Epithelial cell of prostate (primary cell): ENCODE results near the gene FLT3.
"Not testable (repeated sequence)": the region's sequence is repeated elsewhere in the genome, so short reads cannot be mapped to it uniquely, and the experiment has no call there.

Source experiments
- DNase-seq: peaks from one replicate; pipeline ENCODE4 v3.0.0-alpha.2; 2011; ENCODE audit warnings: low read depth, low spot score
- H3K27ac ChIP-seq: fragments of 450-650 bp; 2 replicates; pipeline ENCODE4 v1.5.1; 2017; ENCODE audit warnings: mild to moderate bottlenecking

FLT3 gene

DNA sequence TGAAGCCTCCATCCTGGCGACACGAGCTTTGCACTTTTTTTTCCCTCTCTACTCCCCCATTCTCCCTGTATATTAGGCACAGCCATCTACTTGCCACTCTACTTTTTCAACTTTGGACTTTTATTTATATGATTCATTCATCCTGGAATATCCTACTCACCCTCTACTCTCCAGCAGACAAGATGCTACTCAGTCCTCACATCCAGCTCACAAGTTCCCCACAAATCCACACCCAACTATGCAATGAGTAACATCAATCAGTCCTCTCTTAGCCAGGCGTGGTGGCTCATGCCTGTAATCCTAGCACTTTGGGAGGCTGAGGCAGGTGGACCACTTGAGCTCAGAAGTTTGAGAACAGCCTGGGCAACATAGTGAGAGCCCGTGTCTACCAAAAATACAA lies 88.0 kb downstream of the FLT3 start:
- no peak overlapping the region for H3K27ac ChIP-seq
- peak; percentile 40 for DNase-seq

DNA sequence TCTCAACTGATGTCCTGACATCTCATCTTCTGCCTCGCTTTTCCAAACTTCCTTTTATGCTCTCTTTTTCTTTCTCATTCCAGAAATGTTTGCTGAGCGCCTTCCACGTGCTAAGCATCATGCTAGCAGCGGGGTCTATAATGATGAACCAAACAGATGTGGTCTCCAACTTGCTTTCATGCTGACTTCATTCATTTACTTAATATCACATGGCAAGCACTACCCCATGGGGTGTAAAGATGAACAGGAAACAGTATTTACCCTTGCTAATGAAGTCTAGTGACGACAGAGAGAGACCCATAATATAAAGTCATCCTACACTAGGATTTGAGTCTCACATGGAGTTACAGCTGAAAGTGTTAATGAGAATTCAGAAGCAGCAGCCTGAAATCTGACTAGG lies 90.3 kb downstream of the FLT3 start:
- DNase-seq = no peak
- H3K27ac ChIP-seq = no peak overlapping the region

DNA sequence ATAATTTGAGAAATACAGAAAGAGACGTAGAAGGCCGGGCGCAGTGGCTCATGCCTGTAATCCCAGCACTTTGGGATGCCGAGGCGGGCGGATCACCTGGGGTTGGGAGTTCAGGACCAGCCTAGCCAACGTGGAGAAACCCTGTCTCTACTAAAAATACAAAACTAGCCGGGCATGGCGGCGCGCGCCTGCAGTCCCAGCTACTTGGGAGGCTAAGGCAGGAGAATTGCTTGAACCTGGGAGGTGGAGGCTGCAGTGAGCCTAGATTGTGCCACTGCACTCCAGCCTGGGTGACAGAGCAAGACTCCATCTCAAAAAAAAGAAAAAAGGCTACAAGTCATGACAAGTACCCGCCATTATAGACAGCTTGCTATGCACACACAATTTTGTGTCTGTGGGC lies 95.4 kb downstream of the FLT3 start:
- not testable (repeated sequence) for DNase-seq, H3K27ac ChIP-seq

DNA sequence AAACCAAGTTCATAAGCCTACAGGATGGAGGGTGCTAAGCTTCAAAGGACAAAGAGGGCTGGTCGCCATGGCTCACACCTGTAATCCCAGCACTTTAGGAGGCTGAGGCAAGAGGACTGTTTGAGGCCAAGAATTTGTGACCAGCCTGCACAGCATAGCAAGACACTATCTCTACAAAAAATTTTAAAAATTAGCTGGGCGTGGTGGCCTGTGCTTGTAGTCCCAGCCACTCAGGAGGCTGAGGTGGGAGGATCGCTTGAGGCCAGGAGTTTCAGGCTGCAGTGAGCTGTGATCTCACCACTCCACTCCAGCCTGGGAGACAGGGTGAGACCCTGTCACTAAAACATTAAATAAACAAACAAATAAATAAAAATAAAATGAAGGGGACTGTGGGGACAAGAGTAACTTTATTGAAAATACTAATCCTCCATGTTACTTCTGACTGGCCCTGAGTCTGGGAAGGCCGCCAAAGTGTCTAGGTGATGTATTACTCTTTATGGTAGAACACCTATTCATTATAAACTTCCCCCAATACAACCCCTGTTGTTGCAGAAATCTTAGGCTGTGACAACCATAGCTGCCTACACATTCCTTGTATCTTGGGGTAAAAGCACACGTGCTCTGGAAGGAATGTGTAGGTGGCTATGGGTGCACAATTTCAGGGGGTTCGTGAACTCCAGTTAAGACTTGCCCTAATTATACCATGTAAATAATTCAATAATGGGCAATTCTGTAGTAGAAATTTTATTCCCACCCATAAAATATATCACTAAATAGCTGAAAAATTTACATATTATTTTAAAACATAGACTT lies 97.3 kb downstream of the FLT3 start:
- DNase-seq = no peak
- H3K27ac ChIP-seq = no peak overlapping the region

DNA sequence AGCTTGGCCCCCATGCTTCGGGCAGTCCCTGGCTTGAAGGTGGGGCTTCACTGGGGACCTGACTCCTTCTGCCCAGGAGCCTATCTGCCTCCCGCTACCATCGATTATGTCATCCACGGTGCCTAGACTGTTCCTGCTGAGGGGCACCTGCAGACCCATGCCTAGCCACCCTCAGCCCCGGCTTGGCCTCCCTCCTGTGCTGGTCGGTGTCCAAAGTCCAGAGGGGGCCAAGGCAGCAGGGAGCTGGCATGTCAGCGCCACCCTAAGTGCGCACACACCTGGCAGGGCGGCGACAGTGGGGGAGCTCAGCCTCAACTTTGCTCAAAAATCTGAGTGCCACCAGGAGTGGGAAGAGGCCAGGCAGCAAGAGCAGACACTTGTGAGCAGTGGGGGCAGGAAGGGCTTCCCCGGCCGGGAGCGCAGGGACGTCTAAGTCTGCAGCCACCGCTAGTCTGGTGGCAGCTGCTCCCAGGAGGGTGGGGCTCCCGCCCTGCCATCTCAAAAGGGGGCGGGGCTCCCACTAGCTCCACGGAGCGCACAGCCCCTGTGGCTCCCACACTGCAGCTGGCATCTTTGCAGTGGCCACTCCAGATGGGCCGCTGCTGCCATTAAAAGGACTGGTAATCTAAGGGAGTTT lies 98.4 kb downstream of the FLT3 start:
- H3K27ac ChIP-seq = no peak overlapping the region
- no peak for DNase-seq

DNA sequence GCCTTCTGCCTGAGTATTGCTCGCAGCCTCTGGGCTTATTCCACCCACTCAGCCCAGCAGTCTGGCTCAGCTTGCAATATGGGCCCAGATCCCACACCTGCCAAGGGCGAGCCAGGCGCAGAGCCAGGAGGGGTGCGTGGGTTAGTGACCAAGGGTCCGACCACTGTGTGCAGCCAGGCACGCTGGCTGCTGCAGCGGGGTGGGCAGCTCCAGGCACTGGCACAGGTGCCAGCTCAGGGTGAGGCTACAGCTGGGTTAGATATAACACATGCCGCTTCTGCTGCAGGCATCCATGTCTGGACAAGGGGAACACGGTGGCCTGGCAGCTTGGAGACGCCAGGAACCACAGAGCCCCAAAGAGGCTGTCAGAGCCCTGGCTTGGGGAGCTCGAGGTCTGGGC lies 99.3 kb downstream of the FLT3 start:
- H3K27ac ChIP-seq = no peak overlapping the region

DNA sequence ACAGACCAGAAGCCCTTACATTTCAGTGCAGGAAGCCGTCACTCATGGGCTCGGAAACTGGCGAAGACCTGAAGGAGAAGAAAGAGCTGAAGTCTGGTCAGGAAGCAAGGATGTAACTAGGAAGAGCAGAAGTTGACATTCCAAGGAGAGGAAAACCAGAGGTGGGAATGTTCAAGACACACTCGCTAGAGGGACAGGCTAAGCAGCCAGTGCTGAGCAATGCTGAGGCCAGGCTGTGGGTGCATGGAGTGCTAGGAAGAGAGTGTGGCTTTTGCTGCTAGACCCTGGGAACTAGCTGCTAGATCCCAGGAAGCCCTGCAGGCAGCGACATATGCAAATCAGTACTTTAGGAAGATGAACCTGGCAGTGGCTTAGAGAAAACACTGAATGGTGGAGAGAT lies 99.8 kb downstream of the FLT3 start:
- H3K27ac ChIP-seq = no peak overlapping the region
- DNase-seq = no peak

More for the DNA sequence above, 99.3 kb downstream of the FLT3 start:
- DNase-seq = no peak

DNA sequence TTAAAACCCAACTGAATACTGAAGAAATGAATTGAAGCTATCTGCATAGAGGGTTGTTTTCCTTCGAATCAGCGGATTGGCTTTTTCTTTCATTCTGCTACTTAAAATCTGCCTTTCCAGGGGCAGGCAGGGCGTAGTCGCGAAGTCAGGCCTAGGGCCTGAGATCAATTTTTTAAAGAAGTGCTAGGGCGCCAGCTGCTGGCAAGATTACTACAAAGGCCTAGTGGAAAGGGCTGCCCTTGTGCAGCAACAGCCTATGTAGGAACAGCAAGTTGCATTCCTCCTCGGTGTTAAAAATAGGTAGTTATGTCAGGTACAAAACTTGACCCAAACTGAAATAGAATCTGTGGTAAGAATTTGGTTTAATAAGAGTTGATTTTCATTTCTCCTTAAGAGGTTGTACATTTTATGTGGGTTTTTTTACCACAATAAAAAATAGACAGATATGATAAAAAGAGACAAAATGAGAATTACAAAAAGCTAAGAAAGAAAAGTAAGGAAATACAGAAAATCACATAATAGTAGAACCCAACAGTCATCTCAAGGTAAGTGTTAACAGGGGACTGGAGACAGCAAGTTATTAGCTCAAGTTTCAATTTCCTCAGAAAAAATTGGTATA lies 102.4 kb downstream of the FLT3 start:
- no peak for DNase-seq
- no peak overlapping the region for H3K27ac ChIP-seq

DNA sequence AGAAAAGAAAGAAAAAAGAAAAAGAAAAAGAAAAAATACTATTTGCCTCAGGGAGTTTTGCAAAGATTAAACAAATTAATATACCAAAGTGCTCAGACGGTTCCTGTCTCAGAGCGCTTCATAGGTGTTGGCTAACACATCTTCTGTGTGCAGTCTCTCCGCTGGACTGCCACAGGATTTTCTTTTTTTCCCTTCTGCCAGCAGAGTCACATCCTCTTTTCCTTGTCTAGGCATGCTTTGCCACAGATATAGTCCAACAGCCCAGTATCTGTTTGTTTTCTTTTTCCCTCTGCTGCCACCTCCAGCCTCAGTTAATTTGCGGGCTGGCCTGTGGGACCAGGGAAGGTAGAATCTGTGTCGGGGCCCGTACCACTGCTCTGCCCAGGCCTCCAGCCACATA lies 108.5 kb downstream of the FLT3 start:
- DNase-seq = no peak
- peak overlapping the region; percentile 20 for H3K27ac ChIP-seq

DNA sequence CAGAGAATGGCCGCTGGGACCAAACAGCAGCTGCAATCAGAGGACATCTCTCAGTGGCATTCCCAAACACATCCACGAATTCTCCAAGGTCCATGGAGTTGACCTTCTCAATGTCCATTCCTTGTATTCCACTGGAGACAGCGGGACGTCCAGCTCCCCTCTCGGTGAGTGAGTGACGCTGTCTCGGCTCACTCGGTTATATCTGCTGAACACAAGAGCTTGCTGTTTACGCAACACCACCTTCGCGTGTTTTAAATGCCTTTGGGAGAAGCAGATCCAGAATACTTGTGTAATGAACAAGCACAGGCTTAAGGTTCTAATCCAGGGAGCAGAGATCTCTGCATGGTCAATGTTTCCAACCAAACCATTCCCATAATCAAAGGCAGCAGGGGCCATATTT lies 111.9 kb downstream of the FLT3 start, which contains the start of gene URAD:
TSS of gene URAD (minus strand) at position 174 of the 400 bp plus-strand sequence. CDS start at position 118, 56 bp downstream.
- DNase-seq = no peak
- no peak within 1 kb of the TSS for H3K27ac ChIP-seq

DNA sequence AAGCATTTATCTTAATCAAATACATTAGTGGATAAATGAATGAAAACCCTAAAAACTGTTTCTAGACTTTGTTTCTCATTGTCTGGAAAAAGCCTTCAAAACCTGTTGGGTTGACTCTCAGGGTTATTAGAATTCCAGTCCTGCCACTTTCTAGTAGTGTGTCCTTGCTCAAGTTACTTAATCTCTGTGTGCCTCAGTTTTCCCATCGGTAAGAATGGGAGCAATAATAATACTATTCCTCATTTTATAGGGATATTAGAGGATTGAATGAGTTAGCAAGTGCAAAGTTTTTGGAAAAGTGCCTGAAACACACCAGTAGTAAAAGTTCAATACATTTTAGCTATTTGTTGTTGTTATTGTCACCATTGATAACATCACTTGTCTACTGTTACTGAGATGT lies 114.8 kb downstream of the FLT3 start:
- H3K27ac ChIP-seq = no peak overlapping the region
- DNase-seq = no peak

DNA sequence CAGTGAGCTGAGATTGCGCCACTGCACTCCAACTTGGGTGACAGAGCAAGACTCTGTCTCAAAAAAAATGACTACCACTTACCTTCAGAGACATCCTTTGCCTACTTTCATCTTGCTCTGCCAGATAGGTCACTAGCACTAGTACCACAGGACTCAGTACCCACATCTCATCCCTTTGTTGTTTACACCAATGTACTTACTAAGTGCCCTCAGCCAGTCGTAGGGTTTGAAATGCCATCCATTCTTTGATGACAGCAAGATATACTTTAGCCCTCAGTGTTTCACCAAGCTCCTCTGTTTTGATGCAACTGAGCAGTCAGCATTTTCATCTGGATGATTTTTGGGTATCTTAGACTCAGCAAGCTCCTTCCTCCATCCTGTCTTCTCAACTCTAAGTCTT lies 118.0 kb downstream of the FLT3 start:
- no peak overlapping the region for H3K27ac ChIP-seq
- no peak for DNase-seq

DNA sequence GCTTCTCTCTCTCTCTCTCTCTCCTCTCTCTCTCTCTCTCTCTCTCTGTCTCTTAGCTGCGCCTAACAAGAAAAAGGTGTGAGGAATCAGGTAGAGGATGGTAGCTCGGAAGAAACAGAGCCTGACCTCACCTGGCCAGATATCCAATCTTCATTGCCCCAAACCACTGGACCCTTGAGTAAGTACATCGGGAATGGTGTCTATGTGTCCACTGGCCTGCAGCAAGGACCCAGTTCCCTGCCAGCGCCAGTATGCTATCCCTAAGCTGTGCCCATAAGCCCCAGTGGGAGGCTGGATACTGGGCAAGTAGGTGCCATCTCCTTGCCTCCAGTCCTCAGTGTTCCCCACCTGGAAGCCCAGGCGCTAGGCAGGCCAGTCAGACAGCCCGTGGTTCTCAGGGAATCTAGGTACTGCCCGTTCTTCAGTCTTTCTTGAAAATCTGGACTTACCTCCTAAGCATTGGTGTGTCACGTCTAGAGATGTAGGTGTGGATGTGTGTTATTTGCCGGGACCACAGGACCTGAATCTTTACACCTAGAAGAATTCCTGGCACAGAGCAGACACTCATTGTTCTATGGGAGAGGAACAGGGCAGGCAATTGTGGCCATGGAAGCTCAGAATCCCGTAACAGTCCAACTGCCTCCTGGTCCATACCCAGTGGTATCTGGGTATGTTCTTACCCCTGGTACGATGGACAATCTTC lies 119.2 kb downstream of the FLT3 start:
- DNase-seq = no peak

DNA sequence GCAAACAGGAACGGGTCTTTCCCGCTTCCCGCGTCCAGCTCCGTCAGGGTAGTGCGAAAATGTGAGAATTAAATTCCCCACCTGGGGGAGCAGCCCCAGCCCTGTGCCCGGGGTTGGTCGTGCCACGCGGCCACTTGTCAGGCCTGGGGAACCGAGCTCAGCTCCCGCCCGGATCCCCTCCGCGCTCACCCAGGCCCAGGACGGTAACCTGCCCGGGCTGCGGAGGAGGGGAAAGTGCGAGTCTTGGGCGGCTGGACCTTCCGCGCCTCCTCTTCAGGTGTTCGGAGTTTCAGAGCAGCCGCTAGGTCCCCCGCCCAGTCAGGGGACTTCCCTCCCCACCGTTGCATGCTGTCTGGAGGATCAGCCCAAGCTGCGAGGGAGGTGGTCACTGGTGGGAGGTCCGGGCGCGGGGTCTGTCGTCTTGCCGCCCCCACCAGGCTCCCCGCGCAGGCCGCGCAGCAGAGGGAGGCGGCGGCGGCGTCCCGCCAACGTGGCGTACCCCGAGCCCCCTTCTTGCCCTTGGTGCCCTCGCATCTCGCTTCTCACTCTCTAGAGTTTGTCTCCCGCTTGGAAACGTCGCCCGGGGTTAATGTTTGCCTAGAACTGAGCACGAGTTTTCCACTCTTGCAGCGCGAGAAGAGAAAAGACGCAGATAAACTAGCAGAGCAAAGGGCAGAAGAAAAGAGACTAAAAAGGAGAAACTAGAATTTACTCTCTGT lies 119.9 kb downstream of the FLT3 start:
- no peak overlapping the region for H3K27ac ChIP-seq
- DNase-seq = no peak

More for the DNA sequence above, 119.2 kb downstream of the FLT3 start:
- no peak overlapping the region for H3K27ac ChIP-seq

DNA sequence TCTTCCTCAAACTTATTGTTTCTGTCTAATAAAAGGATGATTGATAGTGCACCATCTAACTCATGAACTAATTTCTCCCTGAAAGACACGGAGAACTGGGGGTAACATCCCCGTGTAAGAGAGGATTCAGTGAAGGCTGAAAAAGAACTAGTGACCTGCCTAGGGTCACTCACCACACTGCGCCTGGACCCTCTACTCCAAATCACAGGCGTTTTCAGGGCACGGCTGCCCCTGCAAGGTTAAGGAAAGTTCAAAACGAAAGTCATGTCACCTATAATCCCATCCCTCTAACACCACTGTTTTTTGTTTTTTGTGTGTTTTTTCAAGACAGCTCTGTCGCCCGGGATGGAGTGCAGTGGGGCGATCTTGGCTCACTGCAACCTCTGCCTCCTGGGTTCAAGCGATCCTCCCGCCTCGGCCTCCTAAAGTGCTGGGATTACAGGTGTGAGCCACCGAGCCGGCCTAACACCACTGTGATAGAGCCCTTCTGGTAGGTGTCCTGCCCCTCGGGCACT lies 120.6 kb downstream of the FLT3 start:
- no peak for DNase-seq
- H3K27ac ChIP-seq = no peak overlapping the region

DNA sequence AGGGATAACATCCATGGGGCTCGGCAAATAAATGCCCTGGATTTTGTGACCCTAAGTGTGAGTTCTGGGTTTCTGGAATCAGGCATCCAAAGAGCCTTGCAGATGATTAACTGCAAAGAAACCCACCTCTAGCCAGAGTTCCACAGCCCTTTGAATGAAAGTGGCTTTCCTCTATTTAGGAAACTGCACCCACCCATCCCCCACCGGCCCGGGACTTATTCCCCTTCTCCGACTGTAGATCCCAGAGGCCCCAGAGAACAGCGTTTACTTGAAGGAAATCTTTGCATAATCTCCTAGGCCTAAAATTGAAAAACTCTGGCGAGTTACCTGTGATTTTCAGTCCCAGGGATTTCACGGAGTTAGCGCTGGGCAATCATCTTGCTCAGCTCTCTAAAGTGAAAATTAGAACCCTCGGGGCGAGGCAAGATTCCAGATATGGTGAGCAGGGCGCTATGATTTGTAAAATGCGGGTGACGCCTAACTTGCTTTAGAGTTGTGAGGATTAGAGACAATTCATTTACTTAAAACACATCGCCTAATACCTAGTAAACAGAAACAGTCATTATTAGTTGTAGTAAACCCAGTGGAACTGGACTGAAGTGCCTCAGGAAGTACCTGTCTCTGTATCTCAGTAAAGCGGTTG lies 121.3 kb downstream of the FLT3 start:
- no peak for DNase-seq
- no peak overlapping the region for H3K27ac ChIP-seq

DNA sequence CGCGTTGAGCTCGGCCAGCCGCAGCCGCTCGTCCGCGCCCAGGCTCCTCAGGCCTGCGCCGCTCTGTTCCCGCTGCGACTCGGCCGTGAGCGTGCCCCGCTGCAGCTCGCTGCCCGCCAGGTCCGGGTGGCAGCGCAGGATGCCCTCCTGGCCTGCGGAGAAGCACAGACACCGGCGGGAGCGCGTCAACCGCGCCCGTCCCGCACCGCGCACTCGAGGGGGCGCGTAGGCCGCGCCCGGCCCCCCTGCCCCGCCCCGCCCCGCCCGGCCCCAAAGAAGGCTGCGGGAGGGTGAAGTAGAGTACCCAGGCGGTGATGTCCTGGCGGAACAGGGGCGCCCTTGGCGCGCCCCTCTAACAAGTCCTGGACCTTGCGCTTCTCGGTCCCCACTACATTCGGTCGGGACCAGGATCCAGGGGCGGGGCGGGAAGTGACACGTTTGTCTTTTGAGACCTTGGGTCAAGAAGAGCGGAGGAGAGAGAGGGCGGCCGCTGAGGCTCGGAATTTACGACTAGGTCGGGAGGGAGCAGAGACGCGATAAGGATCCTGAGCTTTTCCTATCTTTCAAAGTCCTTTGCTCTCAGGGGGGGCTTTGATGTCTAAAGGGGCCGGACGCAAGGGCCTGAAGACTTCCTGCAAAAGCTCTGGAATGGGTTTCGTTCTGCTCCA lies 121.9 kb downstream of the FLT3 start:
- H3K27ac ChIP-seq = no peak overlapping the region
- no peak for DNase-seq

DNA sequence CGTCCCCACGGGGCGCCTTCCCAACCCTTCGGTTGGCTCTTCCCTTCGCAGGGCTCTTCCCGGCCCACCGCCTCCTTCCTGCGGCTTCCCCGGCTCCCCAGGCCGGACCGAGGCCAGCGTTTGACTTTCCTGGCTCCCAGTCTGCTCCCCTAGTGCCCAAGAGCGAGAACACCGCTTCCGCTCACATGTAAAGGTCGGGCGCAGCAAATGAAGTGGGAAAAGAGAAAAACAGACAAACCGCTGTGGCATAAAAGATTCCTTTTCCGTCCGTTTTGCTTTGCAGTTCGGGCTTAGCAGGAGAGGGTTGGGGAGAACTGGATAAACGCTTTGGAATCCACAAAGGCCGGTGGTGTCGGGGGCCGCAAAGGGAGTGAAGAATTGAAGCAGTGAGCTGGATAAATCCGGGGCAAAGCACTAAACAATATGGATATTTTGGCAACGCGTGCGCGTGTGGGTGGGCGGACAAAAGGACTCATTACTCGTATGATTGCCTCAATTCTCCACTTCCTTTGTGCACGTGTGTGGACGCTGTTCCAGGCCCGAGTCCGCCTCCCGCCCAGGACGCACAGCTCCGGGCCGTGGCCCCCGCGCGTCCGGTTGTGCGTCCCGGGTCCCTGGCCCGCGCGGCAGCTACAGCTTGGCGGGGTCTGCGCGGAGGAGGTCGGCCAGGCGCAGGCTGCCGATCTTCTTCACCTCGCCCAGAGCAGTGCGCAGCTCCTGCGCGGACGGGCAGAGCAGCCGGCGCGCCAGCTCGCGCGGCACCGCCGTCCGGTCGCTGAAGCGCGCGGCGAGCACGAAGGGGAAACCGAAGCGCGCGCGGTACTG lies 122.7 kb downstream of the FLT3 start:
- H3K27ac ChIP-seq = no peak overlapping the region
- no peak for DNase-seq
